ENCODE measurements around the gene PLK4. TPM values are rescaled to one million over a fixed set of nuclear protein-coding genes. Genes with fewer than 3 reads are reported as not detected.

PLK4 gene
- total and polyA plus RNA-seq, 2 donors (not counting 1 experiment from before 2014, with no cell fraction given) = 1.2 to 4.3 TPM

GRCh38 chr4:127917151-127917550 lies 36.5 kb downstream of the PLK4 start:
- POLR2A ChIA-PET = no interaction called here
- H3K27me3 Mint-ChIP-seq = no peaks in the 10 kb centered on the region
- H3K27me3 ChIP-seq (replicated peaks in 1 of 4; ENCODE audit: control extremely low read depth in 1 of 4, control insufficient read depth in 3 of 4, insufficient read depth in 4 of 4, low read length in 3 of 4) = no peaks in the 10 kb centered on the region
- TF ChIP-seq EZH2 (IDR thresholded peaks at IDR 0.05; ENCODE audit: borderline replicate concordance, insufficient read depth, low read depth, low read length, poor library complexity, severe bottlenecking) (no peak), CTCF (IDR thresholded peaks at IDR 0.05) (no peak)
- no peaks in the 10 kb centered on the region for H3K9me3 Mint-ChIP-seq (ENCODE audit: insufficient read depth)
- peaks cover 13 to 34% of the 10 kb centered on the region in 2 experiments for H3K36me3 ChIP-seq (replicated peaks in 1 of 2; ENCODE audit: control extremely low read depth in 1 of 2, control insufficient read depth in 1 of 2, extremely low read depth in 1 of 2, insufficient read depth in 2 of 2, low read length in 1 of 2)
- H3K4me3 ChIP-seq (ENCODE audit: control extremely low read depth in 1 of 5, extremely low read depth in 1 of 5, insufficient read depth in 1 of 5, low read depth in 2 of 5, low read length in 4 of 5) = no peak overlapping the region
- no peak overlapping the region for H3K27ac Mint-ChIP-seq
- H3K4me1 ChIP-seq (ENCODE audit: control insufficient read depth in 2 of 2, insufficient read depth in 2 of 2, low read length in 2 of 2) = no peaks in the 10 kb centered on the region
- H3K4me1 Mint-ChIP-seq = no peaks in the 10 kb centered on the region
- ATAC-seq (ENCODE audit: low read depth) (no peak), DNase-seq (no peak)
- no peaks in the 10 kb centered on the region for H4K20me1 ChIP-seq (ENCODE audit: control insufficient read depth, insufficient read depth, low read length, poor library complexity, severe bottlenecking)
- H3K9ac ChIP-seq (ENCODE audit: low read length) = no peak overlapping the region
- no peaks in the 10 kb centered on the region for H3K9me3 ChIP-seq (ENCODE audit: control extremely low read depth in 1 of 3, control insufficient read depth in 2 of 3, insufficient read depth in 1 of 3, low read length in 2 of 3)
- no peak overlapping the region for H2AFZ ChIP-seq (ENCODE audit: insufficient read depth, low read depth, low read length, poor library complexity, severe bottlenecking)
- no peak overlapping the region for H3K27ac ChIP-seq (ENCODE audit: low read length in 2 of 2)
- CTCF ChIA-PET = interaction anchor here (0.6 kb wide), 1 partner anchor 50 kb away, joined by 3 read pairs; no protein-coding TSS in a partner anchor
- no peaks in the 10 kb centered on the region for H3K79me2 ChIP-seq (ENCODE audit: control insufficient read depth, insufficient read depth, low read length)
- H3K4me2 ChIP-seq (replicated peaks; ENCODE audit: low read depth, low read length, poor library complexity, severe bottlenecking) = no peak overlapping the region
- intact Hi-C loops (cut with micrococcal nuclease) = no loop called here
- H3K4me3 Mint-ChIP-seq = no peak overlapping the region

GRCh38 chr4:127920521-127920920 lies 39.8 kb downstream of the PLK4 start:
- Histone ChIP-seq H3K9ac (ENCODE audit: low read length) (no peak overlapping the region), H3K9me3 (ENCODE audit: control extremely low read depth in 1 of 3, control insufficient read depth in 2 of 3, insufficient read depth in 1 of 3, low read length in 2 of 3) (no peaks in the 10 kb centered on the region), H4K20me1 (ENCODE audit: control insufficient read depth, insufficient read depth, low read length, poor library complexity, severe bottlenecking) (no peaks in the 10 kb centered on the region), H3K27me3 (replicated peaks in 1 of 4; ENCODE audit: control extremely low read depth in 1 of 4, control insufficient read depth in 3 of 4, insufficient read depth in 4 of 4, low read length in 3 of 4) (no peaks in the 10 kb centered on the region), H3K4me2 (replicated peaks; ENCODE audit: low read depth, low read length, poor library complexity, severe bottlenecking) (no peak overlapping the region), H3K79me2 (ENCODE audit: control insufficient read depth, insufficient read depth, low read length) (no peaks in the 10 kb centered on the region), H3K4me1 (ENCODE audit: control insufficient read depth in 2 of 2, insufficient read depth in 2 of 2, low read length in 2 of 2) (no peaks in the 10 kb centered on the region), H2AFZ (ENCODE audit: insufficient read depth, low read depth, low read length, poor library complexity, severe bottlenecking) (no peak overlapping the region), H3K27ac (ENCODE audit: low read length in 2 of 2) (no peak overlapping the region), H3K4me3 (ENCODE audit: control extremely low read depth in 1 of 5, extremely low read depth in 1 of 5, insufficient read depth in 1 of 5, low read depth in 2 of 5, low read length in 4 of 5) (no peak overlapping the region), H3K36me3 (replicated peaks in 1 of 2; ENCODE audit: control extremely low read depth in 1 of 2, control insufficient read depth in 1 of 2, extremely low read depth in 1 of 2, insufficient read depth in 2 of 2, low read length in 1 of 2) (peaks cover 13 to 43% of the 10 kb centered on the region in 2 experiments)
- no peaks in the 10 kb centered on the region for H3K4me1 Mint-ChIP-seq
- ATAC-seq (ENCODE audit: low read depth) = no peak
- no peaks in the 10 kb centered on the region for H3K9me3 Mint-ChIP-seq (ENCODE audit: insufficient read depth)
- H3K27ac Mint-ChIP-seq = no peak overlapping the region
- no peak for TF ChIP-seq EZH2 (IDR thresholded peaks at IDR 0.05; ENCODE audit: borderline replicate concordance, insufficient read depth, low read depth, low read length, poor library complexity, severe bottlenecking)
- TF ChIP-seq CTCF (IDR thresholded peaks at IDR 0.05) = no peak
- CTCF ChIA-PET = no interaction called here
- intact Hi-C loops (cut with micrococcal nuclease) = no loop called here
- POLR2A ChIA-PET = no interaction called here
- no peak for DNase-seq
- H3K27me3 Mint-ChIP-seq = no peaks in the 10 kb centered on the region
- H3K4me3 Mint-ChIP-seq = no peak overlapping the region
- WGBS (ENCODE audit: insufficient coverage) = no CpG with 5 or more reads among the region's 3 CpGs
